ENCODE measurements around the gene DNMBP. TPM values are rescaled to one million over a fixed set of nuclear protein-coding genes. Genes with fewer than 3 reads are reported as not detected.

Gene DNMBP
- total and polyA plus RNA-seq, 2 of the 8 experiments (the other 6 are each of a cell fraction or from before 2014, with no cell fraction given), result 19.1 to 26.4 TPM

- Histone ChIP-seq H3K4me2 (ENCODE audit: insufficient read depth in 1 of 2, low read depth in 2 of 2, low read length in 2 of 2) (no peak overlapping the region), H3K27me3 (replicated peaks in 1 of 4; ENCODE audit: control insufficient read depth in 3 of 4, extremely low read depth in 1 of 4, insufficient read depth in 3 of 4, low read length in 3 of 4) (no peaks in the 10 kb centered on the region), H4K20me1 (replicated peaks in 1 of 2; ENCODE audit: control insufficient read depth in 1 of 2, insufficient read depth in 2 of 2, low read length in 2 of 2) (no peaks in the 10 kb centered on the region), H3K56ac (replicated peaks; ENCODE audit: insufficient read length, low read depth, low read length) (no peak overlapping the region), H3K79me2 (ENCODE audit: control insufficient read depth in 1 of 2, insufficient read depth in 2 of 2, low read length in 2 of 2) (no peaks in the 10 kb centered on the region), H3K18ac (ENCODE audit: extremely low read depth, low read length) (no peak overlapping the region), H2BK12ac (ENCODE audit: low read depth, low read length) (no peak overlapping the region), H2BK5ac (ENCODE audit: low read depth, low read length) (no peak overlapping the region), H2BK20ac (ENCODE audit: low read length) (no peak overlapping the region), H3K4ac (replicated peaks; ENCODE audit: insufficient read length, low read depth, low read length) (no peak overlapping the region), H3K79me1 (ENCODE audit: low read depth, low read length) (no peaks in the 10 kb centered on the region), H4K5ac (ENCODE audit: insufficient read length, low read depth, low read length) (no peak overlapping the region), H3K23ac (ENCODE audit: insufficient read length) (no peak overlapping the region), H3K9ac (replicated peaks in 1 of 4; ENCODE audit: extremely low read depth in 1 of 4, low read depth in 3 of 4, low read length in 3 of 4) (no peak overlapping the region), H3K4me1 (replicated peaks in 1 of 4; ENCODE audit: control insufficient read depth in 3 of 4, insufficient read depth in 4 of 4, low read length in 3 of 4) (peaks cover 0 to 6% (median 3%) of the 10 kb centered on the region in 4 experiments; a peak in 4 of 7 replicates), H3K23me2 (ENCODE audit: low read depth, low read length) (no peaks in the 10 kb centered on the region), H2BK15ac (ENCODE audit: low read length) (no peak overlapping the region), H3K4me3 (ENCODE audit: extremely low read depth in 1 of 4, insufficient read depth in 2 of 4, low read depth in 3 of 4, low read length in 4 of 4) (no peak overlapping the region), H4K91ac (replicated peaks; ENCODE audit: insufficient read length, low read length) (no peak overlapping the region), H3K36me3 (ENCODE audit: control insufficient read depth in 2 of 4, insufficient read depth in 4 of 4, low read length in 3 of 4) (no peaks in the 10 kb centered on the region), H4K8ac (ENCODE audit: extremely low read depth, insufficient read depth, low read length) (no peak overlapping the region), H2BK120ac (replicated peaks; ENCODE audit: low read depth, low read length) (no peak overlapping the region), H2AK5ac (ENCODE audit: low read depth, low read length) (no peak overlapping the region), H3K14ac (ENCODE audit: insufficient read length) (no peak overlapping the region), H3K27ac (ENCODE audit: low read depth, low read length) (no peak overlapping the region), H3K9me3 (ENCODE audit: insufficient read depth in 2 of 2, low read depth in 1 of 2, low read length in 1 of 2) (no peaks in the 10 kb centered on the region), H2AFZ (ENCODE audit: low read length) (no peak overlapping the region)
- FAIRE-seq, result no peak
- no peak for DNase-seq (ENCODE audit: low read depth in 1 of 2, low spot score in 2 of 2)
- TF ChIP-seq CTCF (IDR thresholded peaks at IDR 0.05; ENCODE audit: control extremely low read depth in 1 of 3, insufficient read depth in 1 of 3, low read depth in 1 of 3, low read length in 3 of 3) (no peak), CTBP2 (IDR thresholded peaks at IDR 0.05; ENCODE audit: borderline replicate concordance, insufficient read depth, insufficient read length, low read length) (no peak), TEAD4 (IDR thresholded peaks at IDR 0.05; ENCODE audit: low read depth, low read length) (no peak), HDAC6 (IDR thresholded peaks at IDR 0.05; ENCODE audit: low read depth, low read length) (no peak), NANOG (IDR thresholded peaks at IDR 0.05; ENCODE audit: insufficient read depth, low read depth, low read length, poor library complexity, severe bottlenecking) (no peak), MAFK (IDR thresholded peaks at IDR 0.05; ENCODE audit: low read depth, low read length) (no peak), ASH2L (IDR thresholded peaks at IDR 0.05; ENCODE audit: low read length) (no peak), CHD2 (IDR thresholded peaks at IDR 0.05; ENCODE audit: low read length) (no peak), SP1 (IDR thresholded peaks at IDR 0.05; ENCODE audit: low read depth, low read length) (no peak), EP300 (IDR thresholded peaks at IDR 0.05; ENCODE audit: borderline replicate concordance in 1 of 2, low read depth in 2 of 2, low read length in 2 of 2) (no peak)
- CTCF ChIA-PET (ENCODE audit: partially characterized antibody), result interaction anchor here (1.1 to 2.0 kb wide), 6 partner anchors 9 to 28 kb away, joined by 3 to 8 read pairs (median 4); partner anchors contain the start of gene DNMBP
- 85% methylated on average over 7 of the region's 7 CpGs; no CpG with 5 or more reads in 1 of the 2 experiments for WGBS, 2 experiments (ENCODE audit: extremely low coverage in 1 of 2, insufficient coverage in 1 of 2, insufficient read length in 1 of 2, insufficient replicate concordance in 2 of 2, low coverage in 1 of 2, low lambda C conversion rate in 2 of 2, missing lambda C conversion rate in 1 of 2)
- POLR2A ChIA-PET (ENCODE audit: partially characterized antibody), result no interaction called here
These were observed 27.1 kb upstream of the DNMBP start for GRCh38 chr10:100036850-100037249.

Data from H1 (cell line).